Measurements from ENCODE around the gene PLA2G6.
A peak's percentile ranks its signal among the peaks of the same experiment; 100 is the strongest.

PLA2G6 gene

GRCh38 chr22:38085501-38085900 is 96.1 kb downstream of the PLA2G6 start:
- peaks cover 13 to 22% of the 10 kb centered on the region in 2 donors for H3K27me3 ChIP-seq (ENCODE audit: control insufficient read depth in 1 of 2, insufficient read depth in 2 of 2, low read length in 2 of 2)

GRCh38 chr22:38085056-38085455 is 96.6 kb downstream of the PLA2G6 start:
- Histone ChIP-seq H3K27ac (ENCODE audit: low read depth, low read length) (no peak overlapping the region), H3K27me3 (ENCODE audit: control insufficient read depth in 1 of 2, insufficient read depth in 2 of 2, low read length in 2 of 2) (peaks cover 16 to 22% of the 10 kb centered on the region in 2 donors), H3K4me1 (ENCODE audit: control insufficient read depth in 1 of 2, insufficient read depth in 2 of 2, low read length in 2 of 2) (peaks cover 8 to 15% of the 10 kb centered on the region in 2 donors), H3K36me3 (ENCODE audit: control insufficient read depth in 1 of 2, insufficient read depth in 2 of 2, low read length in 2 of 2) (peaks cover 9 to 36% of the 10 kb centered on the region in 2 donors), H3K9me3 (ENCODE audit: control insufficient read depth in 1 of 2, low read length in 2 of 2) (no peaks in the 10 kb centered on the region), H3K9ac (ENCODE audit: low read depth in 1 of 2, low read length in 2 of 2) (no peak overlapping the region), H3K4me3 (ENCODE audit: low read depth in 1 of 2, low read length in 2 of 2) (no peak overlapping the region)

More at GRCh38 chr22:38085501-38085900, 96.1 kb downstream of the PLA2G6 start:
- peaks cover 9 to 37% of the 10 kb centered on the region in 2 donors for H3K36me3 ChIP-seq (ENCODE audit: control insufficient read depth in 1 of 2, insufficient read depth in 2 of 2, low read length in 2 of 2)
- no peak overlapping the region for H3K27ac ChIP-seq (ENCODE audit: low read depth, low read length)
- no peak overlapping the region for H3K9ac ChIP-seq (ENCODE audit: low read depth in 1 of 2, low read length in 2 of 2)
- H3K4me1 ChIP-seq (ENCODE audit: control insufficient read depth in 1 of 2, insufficient read depth in 2 of 2, low read length in 2 of 2): peaks cover 8 to 15% of the 10 kb centered on the region in 2 donors
- H3K9me3 ChIP-seq (ENCODE audit: control insufficient read depth in 1 of 2, low read length in 2 of 2): no peaks in the 10 kb centered on the region
- no peak overlapping the region for H3K4me3 ChIP-seq (ENCODE audit: low read depth in 1 of 2, low read length in 2 of 2)

GRCh38 chr22:38083931-38084631 is 97.5 kb downstream of the PLA2G6 start, which contains the start of gene SLC16A8:
SLC16A8 (minus strand) TSS chr22:38084184; CDS start chr22:38082873, 1,311 bp downstream.
- Histone ChIP-seq H3K27ac (ENCODE audit: low read depth, low read length) (no peak within 1 kb of the TSS), H3K4me3 (ENCODE audit: low read depth in 1 of 2, low read length in 2 of 2) (no peak within 1 kb of the TSS), H3K9me3 (ENCODE audit: control insufficient read depth in 1 of 2, low read length in 2 of 2) (no peaks in the 10 kb centered on the region), H3K9ac (ENCODE audit: low read depth in 1 of 2, low read length in 2 of 2) (no peak within 1 kb of the TSS), H3K4me1 (ENCODE audit: control insufficient read depth in 1 of 2, insufficient read depth in 2 of 2, low read length in 2 of 2) (peaks cover 8 to 15% of the 10 kb centered on the region in 2 donors), H3K27me3 (ENCODE audit: control insufficient read depth in 1 of 2, insufficient read depth in 2 of 2, low read length in 2 of 2) (peaks cover 16 to 22% of the 10 kb centered on the region in 2 donors), H3K36me3 (ENCODE audit: control insufficient read depth in 1 of 2, insufficient read depth in 2 of 2, low read length in 2 of 2) (peaks cover 9 to 36% of the 10 kb centered on the region in 2 donors)

GRCh38 chr22:38082986-38083710 is 98.5 kb downstream of the PLA2G6 start:
- Histone ChIP-seq H3K27ac (ENCODE audit: low read depth, low read length) (no peak overlapping the region), H3K27me3 (ENCODE audit: control insufficient read depth in 1 of 2, insufficient read depth in 2 of 2, low read length in 2 of 2) (peaks cover 16 to 22% of the 10 kb centered on the region in 2 donors), H3K4me3 (ENCODE audit: low read depth in 1 of 2, low read length in 2 of 2) (no peak overlapping the region), H3K36me3 (ENCODE audit: control insufficient read depth in 1 of 2, insufficient read depth in 2 of 2, low read length in 2 of 2) (peaks cover 9 to 31% of the 10 kb centered on the region in 2 donors), H3K9ac (ENCODE audit: low read depth in 1 of 2, low read length in 2 of 2) (no peak overlapping the region), H3K4me1 (ENCODE audit: control insufficient read depth in 1 of 2, insufficient read depth in 2 of 2, low read length in 2 of 2) (peaks cover 8 to 15% of the 10 kb centered on the region in 2 donors), H3K9me3 (ENCODE audit: control insufficient read depth in 1 of 2, low read length in 2 of 2) (no peaks in the 10 kb centered on the region)

- Histone ChIP-seq H3K36me3 (ENCODE audit: control insufficient read depth in 1 of 2, insufficient read depth in 2 of 2, low read length in 2 of 2) (peaks cover 4 to 21% of the 10 kb centered on the region in 2 donors), H3K9me3 (ENCODE audit: control insufficient read depth in 1 of 2, low read length in 2 of 2) (no peaks in the 10 kb centered on the region), H3K4me3 (ENCODE audit: low read depth in 1 of 2, low read length in 2 of 2) (no peak overlapping the region), H3K9ac (ENCODE audit: low read depth in 1 of 2, low read length in 2 of 2) (no peak overlapping the region), H3K4me1 (ENCODE audit: control insufficient read depth in 1 of 2, insufficient read depth in 2 of 2, low read length in 2 of 2) (peaks cover 8 to 15% of the 10 kb centered on the region in 2 donors), H3K27me3 (ENCODE audit: control insufficient read depth in 1 of 2, insufficient read depth in 2 of 2, low read length in 2 of 2) (peaks cover 16 to 22% of the 10 kb centered on the region in 2 donors), H3K27ac (ENCODE audit: low read depth, low read length) (no peak overlapping the region)
Measured at GRCh38 chr22:38081941-38082828, 99.4 kb downstream of the PLA2G6 start.

- no peak overlapping the region for H3K9ac ChIP-seq (ENCODE audit: low read depth in 1 of 2, low read length in 2 of 2)
- peaks cover 8 to 15% of the 10 kb centered on the region in 2 donors for H3K4me1 ChIP-seq (ENCODE audit: control insufficient read depth in 1 of 2, insufficient read depth in 2 of 2, low read length in 2 of 2)
- peaks cover 16 to 22% of the 10 kb centered on the region in 2 donors for H3K27me3 ChIP-seq (ENCODE audit: control insufficient read depth in 1 of 2, insufficient read depth in 2 of 2, low read length in 2 of 2)
- H3K9me3 ChIP-seq (ENCODE audit: control insufficient read depth in 1 of 2, low read length in 2 of 2): no peaks in the 10 kb centered on the region
- H3K36me3 ChIP-seq (ENCODE audit: control insufficient read depth in 1 of 2, insufficient read depth in 2 of 2, low read length in 2 of 2): peaks cover 0 to 19% of the 10 kb centered on the region in 2 donors
- no peak overlapping the region for H3K4me3 ChIP-seq (ENCODE audit: low read depth in 1 of 2, low read length in 2 of 2)
- no peak overlapping the region for H3K27ac ChIP-seq (ENCODE audit: low read depth, low read length)
Measured at GRCh38 chr22:38081636-38081940, 100.0 kb downstream of the PLA2G6 start.

GRCh38 chr22:38080850-38081635 is 100.6 kb downstream of the PLA2G6 start:
- Histone ChIP-seq H3K4me3 (ENCODE audit: low read depth in 1 of 2, low read length in 2 of 2) (peak overlapping the region; percentile 29 to 57), H3K27ac (ENCODE audit: low read depth, low read length) (no peak overlapping the region), H3K9me3 (ENCODE audit: control insufficient read depth in 1 of 2, low read length in 2 of 2) (no peaks in the 10 kb centered on the region), H3K27me3 (ENCODE audit: control insufficient read depth in 1 of 2, insufficient read depth in 2 of 2, low read length in 2 of 2) (peaks cover 16 to 22% of the 10 kb centered on the region in 2 donors), H3K9ac (ENCODE audit: low read depth in 1 of 2, low read length in 2 of 2) (no peak overlapping the region), H3K4me1 (ENCODE audit: control insufficient read depth in 1 of 2, insufficient read depth in 2 of 2, low read length in 2 of 2) (peaks cover 8 to 15% of the 10 kb centered on the region in 2 donors), H3K36me3 (ENCODE audit: control insufficient read depth in 1 of 2, insufficient read depth in 2 of 2, low read length in 2 of 2) (peaks cover 0 to 15% of the 10 kb centered on the region in 2 donors)

GRCh38 chr22:38080474-38080849 is 101.2 kb downstream of the PLA2G6 start:
- peaks cover 8 to 15% of the 10 kb centered on the region in 2 donors for H3K4me1 ChIP-seq (ENCODE audit: control insufficient read depth in 1 of 2, insufficient read depth in 2 of 2, low read length in 2 of 2)
- H3K27ac ChIP-seq (ENCODE audit: low read depth, low read length): no peak overlapping the region
- H3K4me3 ChIP-seq (ENCODE audit: low read depth in 1 of 2, low read length in 2 of 2): no peak overlapping the region
- H3K9ac ChIP-seq (ENCODE audit: low read depth in 1 of 2, low read length in 2 of 2): no peak overlapping the region
- H3K9me3 ChIP-seq (ENCODE audit: control insufficient read depth in 1 of 2, low read length in 2 of 2): no peaks in the 10 kb centered on the region
- H3K36me3 ChIP-seq (ENCODE audit: control insufficient read depth in 1 of 2, insufficient read depth in 2 of 2, low read length in 2 of 2): peaks cover 0 to 11% of the 10 kb centered on the region in 2 donors
- H3K27me3 ChIP-seq (ENCODE audit: control insufficient read depth in 1 of 2, insufficient read depth in 2 of 2, low read length in 2 of 2): peaks cover 16 to 22% of the 10 kb centered on the region in 2 donors

- H3K9ac ChIP-seq (ENCODE audit: low read depth in 1 of 2, low read length in 2 of 2): no peak overlapping the region
- peaks cover 8 to 15% of the 10 kb centered on the region in 2 donors for H3K4me1 ChIP-seq (ENCODE audit: control insufficient read depth in 1 of 2, insufficient read depth in 2 of 2, low read length in 2 of 2)
- H3K36me3 ChIP-seq (ENCODE audit: control insufficient read depth in 1 of 2, insufficient read depth in 2 of 2, low read length in 2 of 2): peaks cover 2 to 9% of the 10 kb centered on the region in 2 donors
- H3K9me3 ChIP-seq (ENCODE audit: control insufficient read depth in 1 of 2, low read length in 2 of 2): no peaks in the 10 kb centered on the region
- peaks cover 16 to 22% of the 10 kb centered on the region in 2 donors for H3K27me3 ChIP-seq (ENCODE audit: control insufficient read depth in 1 of 2, insufficient read depth in 2 of 2, low read length in 2 of 2)
- H3K4me3 ChIP-seq (ENCODE audit: low read depth in 1 of 2, low read length in 2 of 2): no peak overlapping the region
- H3K27ac ChIP-seq (ENCODE audit: low read depth, low read length): no peak overlapping the region
Measured at GRCh38 chr22:38079804-38080203, 101.8 kb downstream of the PLA2G6 start.

All from duodenal mucosa (tissue), 2 donors.